Endothelial cell (in vitro differentiated cells): ENCODE measurements around the gene MPHOSPH10. TPM values are rescaled to one million over a fixed set of nuclear protein-coding genes. Genes with fewer than 3 reads are reported as not detected.
"Not testable (repeated sequence)": the region's sequence is repeated elsewhere in the genome, so short reads cannot be mapped to it uniquely, and the experiment has no call there.

Experiments
- DNase-seq: peaks from one replicate; pipeline ENCODE4 v3.0.0; 2021; ENCODE audit warnings: low spot score
- H3K27ac Mint-ChIP-seq: one replicate; pipeline ENCODE4 v1.8.0; 2021; ENCODE audit warnings: mixed read lengths, inconsistent platforms; ENCODE audit not compliant: unreplicated experiment
- H3K27me3 Mint-ChIP-seq: one replicate; pipeline ENCODE4 v1.8.0; 2021; ENCODE audit warnings: mild to moderate bottlenecking, moderate library complexity, mixed read lengths, inconsistent platforms; ENCODE audit not compliant: unreplicated experiment
- H3K36me3 Mint-ChIP-seq: one replicate; pipeline ENCODE4 v1.8.0; 2021; ENCODE audit warnings: mild to moderate bottlenecking, low read depth, mixed read lengths, inconsistent platforms; ENCODE audit not compliant: unreplicated experiment
- H3K4me1 Mint-ChIP-seq: one replicate; pipeline ENCODE4 v1.8.0; 2021; ENCODE audit warnings: mild to moderate bottlenecking, mixed read lengths, inconsistent platforms; ENCODE audit not compliant: unreplicated experiment
- H3K4me3 Mint-ChIP-seq: one replicate; pipeline ENCODE4 v1.8.0; 2021; ENCODE audit warnings: mild to moderate bottlenecking, mixed read lengths, inconsistent platforms; ENCODE audit not compliant: unreplicated experiment
- H3K9me3 Mint-ChIP-seq: one replicate; pipeline ENCODE4 v1.8.0; 2021; ENCODE audit warnings: mixed read lengths, inconsistent platforms; ENCODE audit not compliant: unreplicated experiment
- CTCF ChIP-seq: fragments of 200-600 bp; sonication (generic); IDR thresholded peaks from one replicate; pipeline ENCODE4 v1.5.0; 2021; ENCODE audit warnings: antibody characterized with exemption; ENCODE audit not compliant: unreplicated experiment
- total RNA-seq: library from RNA; stranded (reverse); fragmentation: NEBNext Ultra II Directional; extraction: Animal tissue kit (Norgen Biotek cat#: 25700); gene quantifications from one replicate; pipeline ENCODE4 v1.2.1, GENCODE V29; 2021; ENCODE audit not compliant: unreplicated experiment

The MPHOSPH10 gene
- total RNA-seq, 1 donor from 2014 or later: 24.7 TPM

GRCh38 chr2:71129902-71130151, 607 bp upstream of the MPHOSPH10 start:
- Mint-ChIP-seq H3K9me3 (no peaks in the 10 kb centered on the region), H3K36me3 (no peaks in the 10 kb centered on the region), H3K27ac (peak overlapping the region; percentile 84)

GRCh38 chr2:71130905-71131244, 441 bp downstream of the MPHOSPH10 start:
- Mint-ChIP-seq H3K4me1 (no peaks in the 10 kb centered on the region), H3K27ac (no peak overlapping the region), H3K4me3 (no peak overlapping the region), H3K36me3 (no peaks in the 10 kb centered on the region), H3K9me3 (no peaks in the 10 kb centered on the region), H3K27me3 (no peaks in the 10 kb centered on the region)
- no peak for DNase-seq
- no peak for TF ChIP-seq CTCF

More at GRCh38 chr2:71129902-71130151, 607 bp upstream of the MPHOSPH10 start:
- H3K4me1 Mint-ChIP-seq: no peaks in the 10 kb centered on the region
- no peak for TF ChIP-seq CTCF
- DNase-seq: no peak
- H3K4me3 Mint-ChIP-seq: no peak overlapping the region
- H3K27me3 Mint-ChIP-seq: no peaks in the 10 kb centered on the region

GRCh38 chr2:71131387-71132166, 1.1 kb downstream of the MPHOSPH10 start:
- DNase-seq, H3K36me3 Mint-ChIP-seq, H3K27me3 Mint-ChIP-seq, H3K4me1 Mint-ChIP-seq, H3K9me3 Mint-ChIP-seq, H3K27ac Mint-ChIP-seq, H3K4me3 Mint-ChIP-seq: not testable (repeated sequence)

GRCh38 chr2:71133603-71134002, 3.2 kb downstream of the MPHOSPH10 start:
- H3K36me3 Mint-ChIP-seq: peaks cover 4% of the 10 kb centered on the region
- H3K4me1 Mint-ChIP-seq: no peaks in the 10 kb centered on the region
- H3K4me3 Mint-ChIP-seq: no peak overlapping the region
- DNase-seq: no peak
- H3K27me3 Mint-ChIP-seq: no peaks in the 10 kb centered on the region
- no peaks in the 10 kb centered on the region for H3K9me3 Mint-ChIP-seq
- TF ChIP-seq CTCF: no peak
- no peak overlapping the region for H3K27ac Mint-ChIP-seq

- DNase-seq: no peak
- Mint-ChIP-seq H3K4me1 (no peaks in the 10 kb centered on the region), H3K4me3 (no peak overlapping the region), H3K27ac (no peak overlapping the region), H3K36me3 (peaks cover 11% of the 10 kb centered on the region), H3K27me3 (no peaks in the 10 kb centered on the region), H3K9me3 (no peaks in the 10 kb centered on the region)
- TF ChIP-seq CTCF: no peak
Observed at GRCh38 chr2:71136174-71136573, 5.7 kb downstream of the MPHOSPH10 start.

GRCh38 chr2:71143782-71144181, 13.3 kb downstream of the MPHOSPH10 start:
- TF ChIP-seq CTCF: no peak
- no peak overlapping the region for H3K4me3 Mint-ChIP-seq
- H3K4me1 Mint-ChIP-seq: no peaks in the 10 kb centered on the region
- no peak overlapping the region for H3K27ac Mint-ChIP-seq
- H3K36me3 Mint-ChIP-seq: peaks cover 39% of the 10 kb centered on the region
- H3K9me3 Mint-ChIP-seq: no peaks in the 10 kb centered on the region
- no peaks in the 10 kb centered on the region for H3K27me3 Mint-ChIP-seq
- no peak for DNase-seq
